LHCN-M2 (cell line): ENCODE measurements around the gene SHCBP1L. TPM values are rescaled to one million over a fixed set of nuclear protein-coding genes. Genes with fewer than 3 reads are reported as not detected.
A peak's percentile ranks its signal among the peaks of the same experiment; 100 is the strongest.

ENCODE experiments used
- DNase-seq: peaks from one replicate; pipeline ENCODE4 v3.0.0-alpha.2; 2012; ENCODE audit warnings: low read depth
- polyA plus RNA-seq: library from polyadenylated mRNA; unstranded; fragments of >200 nt; gene quantifications from one replicate; pipeline ENCODE4 v1.2.1, GENCODE V29; 2012; ENCODE audit warnings: missing spikeins
- total RNA-seq: library from RNA; depleted of rRNA; stranded (reverse); fragments of >200 nt; gene quantifications from 2 replicates; pipeline ENCODE4 v1.2.3, GENCODE V29; 2014; rRNA removed

SHCBP1L gene
- not detected in 2 replicates for total RNA-seq
- not detected for polyA plus RNA-seq

DNA sequence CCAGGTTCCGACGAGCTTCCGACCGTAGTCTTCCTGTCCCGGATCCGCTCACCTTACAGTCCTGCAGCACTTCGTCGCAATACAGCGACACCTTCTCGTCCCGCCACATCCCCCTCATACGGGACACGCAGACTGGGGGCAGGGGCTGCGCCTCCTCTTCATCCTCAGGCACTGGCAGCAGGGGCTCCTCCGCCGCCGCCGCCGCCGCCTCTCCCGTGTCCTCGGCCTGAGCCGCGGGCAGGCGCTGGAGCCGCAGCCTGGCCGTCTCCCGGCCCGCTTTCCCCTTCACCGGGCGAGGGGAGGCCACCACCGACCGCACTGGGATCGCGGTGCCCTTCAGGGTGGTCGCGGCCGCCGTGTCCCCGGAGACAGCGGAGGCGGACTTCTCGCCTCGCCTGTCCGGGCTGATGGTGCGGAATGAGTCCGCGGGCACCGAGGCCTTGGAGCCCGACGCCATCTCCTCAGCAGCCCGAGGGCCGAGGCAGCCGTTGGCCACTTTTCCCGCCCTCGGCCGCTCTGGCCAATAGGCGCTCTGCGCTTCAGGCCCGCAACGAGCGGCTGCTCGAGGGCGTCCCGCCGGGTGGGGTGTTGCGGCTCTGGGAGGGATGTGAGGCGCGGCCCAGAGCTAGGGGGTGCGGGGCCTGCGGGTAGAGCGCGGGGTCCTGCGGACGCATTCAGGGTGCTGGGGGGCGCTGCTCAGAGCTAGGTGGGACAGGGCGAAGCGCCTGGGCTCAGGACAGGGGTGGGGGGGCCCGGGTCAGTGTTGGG is at the start of gene SHCBP1L:
SHCBP1L (minus strand) TSS at position 490 of the 768 bp plus-strand sequence; CDS start at position 457, 33 bp downstream.
- DNase-seq, result no peak

DNA sequence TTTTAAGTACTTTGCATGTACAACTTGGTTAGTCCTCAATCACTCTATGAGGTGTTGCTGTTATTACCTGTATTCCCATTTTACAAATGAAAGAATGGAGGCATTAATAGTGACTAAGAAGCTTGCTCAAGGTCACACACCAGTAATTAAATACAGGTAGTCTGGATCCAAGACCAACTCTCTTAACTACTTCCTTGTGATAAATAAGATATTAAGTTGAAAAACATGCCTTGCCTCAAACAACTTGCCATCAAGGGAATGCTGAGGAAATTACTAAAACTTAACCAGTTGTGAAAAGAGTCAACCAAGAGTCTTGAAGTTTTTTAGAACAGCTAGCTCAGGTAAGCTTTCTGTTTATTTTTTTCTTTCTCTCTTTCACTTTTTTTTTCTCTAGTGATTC is 49.3 kb upstream of the SHCBP1L start:
- DNase-seq, result no peak

DNA sequence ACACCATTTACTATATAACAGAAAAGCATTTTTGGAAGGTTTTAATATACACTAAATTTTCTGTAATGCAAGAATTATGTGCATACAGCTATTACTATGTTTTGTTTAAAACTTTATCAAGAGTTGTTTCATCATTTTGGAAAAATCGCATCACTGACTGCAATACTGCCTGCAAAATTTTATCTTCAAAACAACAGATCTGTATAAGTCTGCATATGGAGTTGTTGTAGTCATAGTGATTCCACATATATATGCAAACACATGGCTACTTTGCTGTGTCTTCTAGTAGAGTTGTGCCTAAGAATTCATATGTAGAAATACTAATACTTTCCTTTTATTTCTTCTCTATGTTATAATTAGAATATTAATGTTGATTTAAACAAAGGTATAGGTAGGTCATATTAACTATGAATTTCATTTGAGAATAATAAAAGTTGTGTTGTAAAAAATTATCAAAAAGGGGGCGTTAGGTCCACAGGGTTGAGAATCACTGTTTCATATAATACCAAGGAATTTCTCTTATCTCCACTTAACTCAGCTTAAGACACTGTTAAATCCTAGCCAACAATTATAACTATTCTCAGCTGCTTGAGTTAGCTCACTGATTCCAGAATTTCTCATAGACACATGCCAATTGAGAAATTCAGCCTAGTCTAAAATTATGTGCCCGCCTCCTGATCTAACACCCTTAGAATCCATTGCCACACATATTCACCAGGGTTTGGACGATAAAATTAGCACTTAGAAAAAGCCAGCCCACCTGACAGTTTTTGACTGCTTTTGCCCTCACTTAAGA is 47.4 kb upstream of the SHCBP1L start:
- DNase-seq, result no peak

DNA sequence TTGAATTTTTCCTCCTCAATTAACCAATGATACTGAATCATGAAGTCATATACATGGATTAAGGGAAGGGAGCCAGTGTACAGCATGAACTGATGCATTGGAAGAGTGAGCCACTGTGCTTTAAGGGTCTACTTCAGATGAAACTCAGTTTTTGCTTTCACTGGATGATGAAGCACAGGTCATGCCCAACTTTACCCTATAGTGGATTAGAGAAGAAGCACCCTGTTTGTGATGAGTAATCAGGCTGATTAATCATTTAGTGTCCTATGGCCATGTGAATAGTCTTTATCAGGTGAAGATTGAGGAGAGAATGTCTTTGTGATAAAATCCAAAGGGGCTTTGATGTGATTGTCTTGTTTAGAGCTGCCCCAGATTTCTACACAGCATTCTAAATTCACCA is 45.5 kb upstream of the SHCBP1L start:
- no peak for DNase-seq

DNA sequence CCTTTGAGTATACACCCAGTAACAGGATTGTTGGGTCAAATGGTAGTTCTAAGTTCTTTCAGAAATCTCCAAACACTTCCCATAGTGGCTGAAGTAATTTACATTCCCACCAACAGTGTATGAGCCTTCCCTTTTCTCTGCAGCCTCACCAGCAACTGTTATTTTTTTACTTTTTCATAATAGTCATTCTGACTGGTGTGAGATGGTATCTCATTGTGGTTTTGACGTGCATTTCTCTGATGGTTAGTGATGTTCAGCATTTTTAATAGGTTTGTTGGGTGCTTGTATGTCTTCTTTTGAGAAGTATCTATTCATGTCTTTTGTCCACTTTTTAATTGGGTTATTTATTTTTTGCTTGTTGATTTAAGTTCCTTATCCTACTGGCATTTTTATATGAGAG is 43.9 kb upstream of the SHCBP1L start:
- DNase-seq, result peak; percentile 35

DNA sequence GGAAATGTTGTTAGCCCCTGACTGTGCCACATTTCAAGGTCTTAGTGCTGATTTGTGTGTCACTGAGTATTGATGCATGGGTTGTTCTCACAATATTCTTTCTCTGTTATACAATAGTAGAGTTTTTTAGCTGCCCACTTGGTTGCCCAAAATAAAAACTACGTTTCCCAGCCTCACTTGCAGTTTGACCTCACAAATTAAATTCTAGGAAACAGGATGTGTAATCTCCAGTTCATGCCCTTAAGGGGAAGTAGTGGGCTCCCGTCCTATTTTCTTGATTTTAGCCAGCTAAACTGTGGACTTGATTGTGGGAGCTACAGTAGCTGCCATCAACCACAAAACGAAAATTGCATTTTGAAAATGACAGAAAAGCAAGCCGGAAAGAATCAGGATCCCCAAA is 42.9 kb upstream of the SHCBP1L start:
- no peak for DNase-seq

DNA sequence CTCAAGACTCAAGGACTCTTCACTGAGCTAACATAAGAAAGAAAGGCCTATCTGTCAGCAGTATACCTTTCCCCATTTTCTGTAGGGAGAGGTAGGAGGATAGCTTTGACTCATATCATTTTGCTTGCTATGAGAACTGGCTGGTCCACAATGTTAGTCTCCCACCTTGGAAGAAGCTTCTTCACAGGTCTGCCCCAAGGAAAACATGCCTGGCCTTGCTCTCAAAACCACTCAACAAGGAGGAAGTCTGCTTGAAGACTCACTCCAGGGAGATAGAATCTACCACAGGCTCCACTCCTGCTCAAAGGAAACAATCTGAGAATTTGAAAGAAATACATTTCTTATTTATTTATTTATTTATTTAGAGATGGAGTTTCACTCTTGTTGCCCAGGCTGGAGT is 40.8 kb upstream of the SHCBP1L start:
- DNase-seq, result no peak

DNA sequence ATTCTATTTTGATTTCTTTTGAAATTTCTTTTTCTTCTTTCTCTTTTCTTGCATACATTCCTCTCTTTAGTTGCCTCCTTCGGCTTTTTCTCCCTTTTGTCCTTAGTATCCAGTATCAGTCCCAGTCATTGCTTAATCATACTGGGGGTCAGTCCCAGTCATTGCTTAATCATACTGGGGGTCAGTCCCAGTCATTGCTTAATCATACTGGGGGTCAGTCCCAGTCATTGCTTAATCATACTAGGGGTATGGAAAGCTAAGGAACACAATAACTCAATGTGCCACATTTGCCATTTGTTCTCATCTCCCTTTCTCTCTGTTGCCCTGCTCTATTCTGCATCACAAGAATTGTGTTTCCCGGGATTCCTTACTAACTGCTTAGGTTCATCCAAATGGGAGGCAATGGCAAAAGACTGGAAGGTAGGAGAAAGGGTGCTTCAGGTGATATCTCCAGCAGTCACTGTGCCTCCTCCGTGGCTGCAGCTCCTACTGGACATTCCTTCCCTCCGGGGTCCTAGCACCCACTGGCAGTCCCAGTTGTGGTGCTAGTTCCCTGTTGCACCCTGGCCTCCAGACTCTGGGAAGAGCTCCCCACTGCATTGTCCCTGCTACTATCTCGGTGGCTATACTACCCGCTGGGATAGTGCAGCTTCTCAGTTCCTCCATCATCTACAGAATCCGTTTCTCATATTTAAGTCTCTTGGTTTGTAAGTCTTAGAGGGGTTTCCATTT is 37.6 kb upstream of the SHCBP1L start:
- DNase-seq, result peak; percentile 77

DNA sequence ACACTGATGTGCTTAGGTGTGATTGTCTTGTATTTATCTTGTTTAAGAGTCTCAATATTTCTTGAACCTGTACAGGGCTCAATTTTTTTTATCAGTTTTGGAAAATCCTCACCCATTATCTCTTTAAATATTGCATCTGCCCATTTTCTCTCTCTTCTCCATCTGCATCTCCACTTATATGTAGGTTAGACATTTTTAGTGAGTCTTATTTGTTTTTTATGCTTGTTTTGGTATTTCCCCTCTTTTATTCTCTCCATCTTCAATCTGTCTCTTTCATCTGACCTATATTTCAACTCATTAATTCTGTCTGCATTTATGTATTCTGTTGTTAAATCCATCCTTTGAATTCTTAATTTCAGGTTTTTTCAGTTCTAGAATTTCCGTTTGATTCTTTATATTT is 32.9 kb upstream of the SHCBP1L start:
- DNase-seq, result no peak

DNA sequence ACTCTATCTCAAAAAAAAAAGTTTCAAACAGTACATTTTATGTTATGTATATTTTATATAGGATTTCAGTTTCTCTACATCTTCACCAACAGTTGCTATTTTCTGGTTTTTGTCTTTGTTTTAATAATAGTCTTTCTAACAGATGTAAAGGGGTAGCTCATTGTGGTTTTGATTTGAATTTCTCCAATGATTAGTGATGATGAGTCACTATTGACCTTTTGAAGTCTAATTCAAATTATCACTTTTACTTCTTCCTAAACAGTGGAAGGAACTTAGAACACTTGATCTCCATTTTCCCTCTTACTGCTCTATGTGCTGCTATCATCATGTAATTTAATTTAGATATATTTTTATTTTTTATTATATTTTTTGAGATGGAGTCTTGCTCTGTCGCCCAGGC is 31.7 kb upstream of the SHCBP1L start:
- DNase-seq, result peak; percentile 64

DNA sequence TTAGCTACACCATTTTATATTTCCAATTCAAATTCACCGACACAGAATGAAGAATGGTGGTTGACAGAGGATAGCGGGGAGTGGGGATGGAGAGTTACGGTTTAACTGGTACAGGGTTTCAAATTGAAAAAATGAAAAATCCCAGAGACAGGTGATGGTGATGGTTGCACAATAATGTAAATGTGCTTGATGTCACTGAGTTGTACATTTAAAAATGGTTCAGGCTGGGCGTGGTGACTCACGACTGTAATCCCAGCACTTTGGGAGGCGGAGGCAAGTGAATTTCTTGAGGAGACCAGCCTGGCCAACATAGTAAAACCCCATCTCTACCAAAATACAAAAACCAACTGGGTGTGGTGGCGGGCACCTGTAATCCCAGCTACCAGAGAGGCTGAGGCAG is 31.2 kb upstream of the SHCBP1L start:
- DNase-seq, result no peak

DNA sequence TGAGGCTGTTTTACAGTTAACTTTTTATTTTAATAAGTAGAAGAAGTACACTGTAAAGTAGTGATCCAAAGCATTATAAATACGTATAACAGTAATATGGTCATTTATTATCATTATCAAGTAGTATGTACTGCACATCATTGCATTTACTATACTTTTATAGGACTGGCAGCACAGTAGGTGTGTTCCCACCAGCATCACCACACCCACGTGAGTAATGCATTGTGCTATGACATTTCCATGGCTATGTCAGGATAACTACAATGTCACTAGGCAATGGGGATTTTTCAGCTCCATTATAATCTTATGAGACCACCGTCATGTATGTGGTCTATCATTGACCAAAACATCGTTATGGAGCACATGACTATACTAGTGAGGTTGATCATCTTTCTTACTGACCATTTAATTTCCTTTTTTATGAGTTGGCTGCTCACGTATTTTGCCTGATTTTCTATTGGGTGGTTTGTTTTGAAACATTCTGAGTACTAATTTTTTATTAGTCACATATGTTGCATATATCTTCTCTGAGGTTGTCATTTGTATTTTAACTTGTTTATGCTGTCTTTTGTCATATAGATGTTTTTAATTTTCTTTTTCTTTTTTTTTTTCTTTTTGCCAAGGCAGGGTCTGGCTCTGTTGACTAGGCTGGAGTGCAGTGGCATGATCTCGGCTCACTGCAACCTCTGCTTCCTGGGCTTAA is 25.3 kb upstream of the SHCBP1L start:
- no peak for DNase-seq

DNA sequence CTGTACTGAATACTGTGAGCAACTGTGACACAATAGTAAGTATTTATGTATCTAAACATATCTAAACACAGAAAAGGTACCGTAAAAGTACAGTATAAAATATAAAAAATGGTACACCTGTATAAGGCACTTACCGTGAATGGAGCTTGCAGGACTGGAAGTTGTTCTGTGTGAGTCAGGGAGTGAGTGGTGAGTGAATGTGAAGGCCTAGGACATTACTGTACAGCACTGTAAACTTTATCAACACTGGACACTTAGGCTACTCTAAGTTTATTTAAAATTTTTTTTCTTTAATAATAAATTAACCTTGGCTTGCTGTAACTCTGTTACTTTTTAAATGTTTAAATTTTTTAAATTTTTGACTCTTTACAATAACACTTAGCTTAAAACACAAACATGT is 24.5 kb upstream of the SHCBP1L start:
- no peak for DNase-seq

DNA sequence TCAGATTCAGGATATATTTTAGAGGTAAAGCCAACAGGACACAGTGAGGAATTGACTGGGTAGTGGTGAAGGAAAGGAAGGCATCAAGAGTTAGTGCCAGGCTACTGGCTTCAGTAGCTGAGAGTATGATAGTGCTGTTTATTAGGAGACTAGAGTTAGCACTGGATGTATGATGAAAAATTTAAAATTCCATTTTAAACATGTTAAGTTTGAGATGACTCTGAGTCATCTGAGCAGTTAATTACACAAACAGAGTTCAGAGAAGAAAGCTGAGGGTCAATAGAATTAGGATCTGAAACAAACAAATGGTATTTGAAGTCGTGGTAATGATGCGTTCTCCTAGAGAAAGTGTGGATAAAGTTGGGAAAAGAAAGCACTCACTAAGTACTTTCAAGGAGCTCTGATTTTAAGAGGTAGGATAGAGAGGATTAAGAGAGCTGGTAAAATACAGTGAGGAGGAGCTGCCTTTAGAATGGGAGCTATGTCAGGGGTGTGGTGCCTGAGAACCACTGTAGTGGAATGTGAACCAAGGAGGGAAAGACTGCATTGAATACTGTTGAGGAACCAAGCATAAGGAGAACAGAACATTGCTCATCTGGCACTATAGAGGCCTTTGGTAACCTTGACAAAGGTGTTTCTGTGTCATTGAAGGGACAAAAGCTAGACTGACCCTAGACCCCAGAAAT is 21.7 kb upstream of the SHCBP1L start:
- DNase-seq, result no peak

DNA sequence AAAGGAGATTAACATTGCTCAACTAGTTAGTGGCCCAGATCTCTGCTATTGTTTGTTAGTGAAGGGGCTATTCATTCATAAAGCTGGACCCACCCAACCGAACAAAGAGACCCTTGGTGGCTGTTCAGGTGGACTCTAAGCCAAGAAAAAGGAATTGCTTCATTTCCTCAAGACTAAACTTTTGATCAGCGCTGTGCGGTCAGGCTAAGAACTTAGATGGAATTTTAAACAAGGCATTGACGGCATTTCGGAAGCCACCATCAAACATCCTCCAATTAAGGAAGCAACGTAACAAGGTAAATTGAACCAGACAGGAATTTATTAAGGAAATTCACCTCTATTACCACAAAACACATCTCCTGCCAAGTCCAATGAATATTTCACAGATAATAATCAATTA is 19.9 kb upstream of the SHCBP1L start:
- no peak for DNase-seq

DNA sequence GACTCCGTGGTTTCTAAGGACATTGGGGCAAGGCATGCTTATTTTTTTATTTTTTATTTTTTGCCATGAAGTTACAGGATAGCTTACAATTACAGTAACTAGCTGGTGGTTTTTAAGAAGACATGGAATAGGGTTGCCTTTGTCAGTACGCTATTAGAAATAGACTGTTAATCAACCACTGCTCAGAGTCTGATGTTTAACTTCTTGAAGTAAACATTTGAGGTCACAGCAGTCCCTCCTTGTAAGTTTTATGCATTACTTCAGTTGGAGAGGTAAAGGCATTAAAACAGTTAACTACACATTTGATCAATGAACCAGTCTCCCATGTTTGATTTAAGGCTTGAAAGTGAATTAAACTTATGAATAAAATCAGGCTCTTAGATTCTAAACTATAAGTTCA is 19.3 kb upstream of the SHCBP1L start:
- DNase-seq, result no peak

DNA sequence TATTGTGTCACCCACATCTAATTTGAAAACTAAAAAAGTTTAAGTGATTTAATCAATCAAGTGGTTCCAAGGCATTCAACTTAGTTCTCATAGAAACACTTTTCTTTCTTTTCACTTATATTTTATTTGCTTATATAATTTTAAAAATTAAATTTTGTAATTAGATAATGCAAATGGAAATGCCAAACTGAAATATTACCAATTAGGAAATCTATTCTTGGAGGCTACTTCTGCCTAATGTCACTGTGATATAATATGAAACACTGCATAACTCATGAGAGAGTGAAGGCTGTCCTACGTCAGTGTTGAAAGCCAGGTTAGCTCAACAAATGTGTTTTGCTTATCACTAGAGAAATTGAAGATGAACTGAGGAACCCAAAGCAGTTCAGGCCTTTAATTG is 18.3 kb upstream of the SHCBP1L start:
- DNase-seq, result no peak

DNA sequence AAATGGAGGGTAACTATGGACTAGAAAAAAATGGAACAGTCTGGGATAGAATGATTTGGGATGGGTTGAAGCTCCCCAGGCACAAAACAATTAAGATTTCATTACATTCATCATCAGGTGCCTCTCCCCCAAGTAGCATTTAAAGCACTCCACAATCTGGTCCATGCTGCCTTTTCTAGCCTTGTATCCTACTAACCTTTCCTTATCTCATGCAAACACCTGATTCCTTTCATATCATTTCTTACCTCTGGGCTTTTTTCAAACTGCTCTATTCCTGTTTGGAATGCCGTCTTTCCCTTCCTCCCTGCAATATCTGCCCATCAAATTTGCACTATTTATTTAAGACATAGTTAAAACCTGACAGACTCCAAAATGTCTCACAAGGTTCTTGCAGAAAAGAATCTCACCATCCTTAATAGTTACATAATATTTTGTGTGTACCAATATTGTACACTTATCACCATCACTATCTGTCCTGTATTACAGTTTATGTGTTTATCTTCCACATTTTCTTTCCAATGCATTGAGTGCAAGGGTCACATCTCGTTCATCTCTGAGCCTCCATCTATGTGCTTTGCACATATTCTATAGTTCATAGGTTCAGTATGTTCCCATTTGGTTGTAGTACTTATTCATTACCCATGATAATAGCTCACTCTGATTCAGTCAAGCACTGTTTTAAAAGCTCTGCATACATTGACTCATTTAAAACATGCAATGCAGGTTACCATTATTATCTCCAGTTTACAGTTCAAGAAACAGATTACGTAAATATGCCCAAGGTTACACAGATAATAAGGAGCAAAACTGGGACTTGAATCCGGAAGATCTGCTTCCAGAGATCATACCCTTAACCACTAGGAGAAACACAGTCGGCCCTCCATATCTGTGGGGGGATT is 16.1 kb upstream of the SHCBP1L start:
- DNase-seq, result no peak

DNA sequence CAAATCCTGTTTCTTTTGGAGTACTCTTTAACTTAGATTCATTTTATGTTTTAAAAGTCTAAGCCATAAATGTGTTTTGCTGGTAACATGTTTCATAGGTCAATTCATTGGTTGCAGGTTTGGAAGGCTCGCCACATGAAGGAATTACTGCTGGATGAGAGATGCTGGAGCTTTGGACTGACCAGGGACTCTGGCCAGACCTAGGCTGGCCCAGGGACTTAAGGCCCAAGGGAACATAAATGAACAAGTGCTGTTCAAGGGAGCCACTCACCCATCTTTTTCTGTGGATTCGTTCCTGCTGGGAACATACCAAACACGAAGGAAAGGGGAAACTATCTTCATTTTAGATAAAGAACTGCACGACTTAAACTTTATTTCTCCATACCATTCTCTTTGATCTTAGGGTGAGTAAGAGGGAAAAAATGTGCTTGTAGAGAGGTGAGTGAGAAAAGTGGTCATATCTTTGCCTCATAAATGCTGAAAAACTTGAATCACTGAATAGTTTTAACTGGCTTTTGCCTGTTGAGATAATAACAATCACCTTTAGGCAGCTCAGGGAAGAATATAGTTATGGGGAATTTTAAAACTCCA is 15.3 kb upstream of the SHCBP1L start:
- DNase-seq, result peak; percentile 32

DNA sequence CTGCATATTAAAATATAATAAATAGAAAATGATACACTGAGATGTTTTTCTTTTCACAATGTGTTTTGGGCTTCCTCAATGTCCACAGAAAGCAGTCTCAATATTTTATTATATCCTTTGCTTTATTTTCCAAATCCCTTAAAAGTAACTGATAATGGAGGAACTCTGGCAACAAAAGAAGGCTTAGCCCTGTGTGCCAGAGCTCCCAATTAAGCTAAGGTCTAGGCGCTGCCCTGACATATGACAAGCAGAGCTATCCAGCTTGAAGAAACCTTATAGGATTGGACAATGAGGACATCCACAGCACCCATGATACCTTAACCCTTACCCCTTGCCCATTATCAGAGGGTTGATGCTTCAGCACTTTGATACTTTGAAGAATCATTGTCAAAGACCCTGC is 12.9 kb upstream of the SHCBP1L start:
- DNase-seq, result no peak
